Mesothelial cell of epicardium (in vitro differentiated cells): ENCODE measurements around the gene MMP10. TPM values are rescaled to one million over a fixed set of nuclear protein-coding genes. Genes with fewer than 3 reads are reported as not detected.

Experiments
- DNase-seq, 2 experiments: peaks; one replicate each; pipeline ENCODE4 v3.0.0; 2021; ENCODE audit warnings: low spot score in 2 of 2; ENCODE audit not compliant: unreplicated experiment in 2 of 2
- H3K27ac Mint-ChIP-seq: 2 replicates; pipeline ENCODE4 v1.8.0; 2021; ENCODE audit warnings: mixed read lengths
- H3K27me3 Mint-ChIP-seq: 2 replicates; pipeline ENCODE4 v1.8.0; 2021; ENCODE audit warnings: low read depth, mixed read lengths
- H3K36me3 Mint-ChIP-seq: 2 replicates; pipeline ENCODE4 v1.8.0; 2021; ENCODE audit warnings: mixed read lengths
- H3K4me1 Mint-ChIP-seq: 2 replicates; pipeline ENCODE4 v1.8.0; 2021; ENCODE audit warnings: mixed read lengths
- H3K4me3 Mint-ChIP-seq: 2 replicates; pipeline ENCODE4 v1.8.0; 2021; ENCODE audit warnings: mild to moderate bottlenecking, moderate library complexity, mixed read lengths
- H3K9me3 Mint-ChIP-seq: 2 replicates; pipeline ENCODE4 v1.8.0; 2021; ENCODE audit warnings: mixed read lengths
- CTCF ChIP-seq: fragments of 200-600 bp; sonication (generic); IDR thresholded peaks from one replicate; pipeline ENCODE4 v1.5.0; 2021; ENCODE audit warnings: antibody characterized with exemption; ENCODE audit not compliant: unreplicated experiment
- total RNA-seq: library from RNA; stranded (reverse); gene quantifications from 3 replicates; pipeline ENCODE4 v1.2.1, GENCODE V29; 2021

MMP10 gene
- total RNA-seq, 1 donor from 2014 or later, result not detected

GRCh38 chr11:102800767-102801166 is 20.3 kb upstream of the MMP10 start:
- no peaks in the 10 kb centered on the region for H3K9me3 Mint-ChIP-seq
- DNase-seq, result no peak
- H3K4me1 Mint-ChIP-seq, result no peaks in the 10 kb centered on the region
- H3K36me3 Mint-ChIP-seq, result no peaks in the 10 kb centered on the region
- H3K27me3 Mint-ChIP-seq, result peaks cover 4% of the 10 kb centered on the region
- no peak overlapping the region for H3K4me3 Mint-ChIP-seq
- no peak overlapping the region for H3K27ac Mint-ChIP-seq
- TF ChIP-seq CTCF, result no peak

- H3K27ac Mint-ChIP-seq, result no peak overlapping the region
- H3K4me3 Mint-ChIP-seq, result no peak overlapping the region
- H3K4me1 Mint-ChIP-seq, result no peaks in the 10 kb centered on the region
- H3K9me3 Mint-ChIP-seq, result no peaks in the 10 kb centered on the region
- DNase-seq, result no peak
- no peak for TF ChIP-seq CTCF
- no peaks in the 10 kb centered on the region for H3K36me3 Mint-ChIP-seq
- peaks cover 4% of the 10 kb centered on the region for H3K27me3 Mint-ChIP-seq
Observed at GRCh38 chr11:102799681-102800340, 19.4 kb upstream of the MMP10 start.

GRCh38 chr11:102798012-102798746 is 17.8 kb upstream of the MMP10 start, which contains the start of gene MMP1:
Gene MMP1 (minus strand): TSS chr11:102798160. CDS start chr11:102798092, 68 bp downstream.
- Mint-ChIP-seq H3K27me3 (peaks cover 4% of the 10 kb centered on the region), H3K9me3 (no peaks in the 10 kb centered on the region), H3K36me3 (no peaks in the 10 kb centered on the region), H3K4me1 (no peaks in the 10 kb centered on the region), H3K27ac (no peak within 1 kb of the TSS), H3K4me3 (no peak within 1 kb of the TSS)
- DNase-seq, result no peak
- no peak for TF ChIP-seq CTCF

- peak; percentile 23 for TF ChIP-seq CTCF
- Mint-ChIP-seq H3K27ac (no peak overlapping the region), H3K9me3 (no peaks in the 10 kb centered on the region), H3K36me3 (no peaks in the 10 kb centered on the region), H3K27me3 (peaks cover 4% of the 10 kb centered on the region), H3K4me1 (no peaks in the 10 kb centered on the region), H3K4me3 (no peak overlapping the region)
- DNase-seq, result no peak
Observed at GRCh38 chr11:102794382-102794781, 14.0 kb upstream of the MMP10 start.

GRCh38 chr11:102793677-102794290 is 13.4 kb upstream of the MMP10 start:
- no peak for DNase-seq
- TF ChIP-seq CTCF, result no peak
- Mint-ChIP-seq H3K4me1 (peaks cover 2% of the 10 kb centered on the region), H3K27me3 (peaks cover 4% of the 10 kb centered on the region), H3K36me3 (no peaks in the 10 kb centered on the region), H3K9me3 (no peaks in the 10 kb centered on the region), H3K27ac (no peak overlapping the region), H3K4me3 (no peak overlapping the region)
